SK-N-SH (cell line): Measurements from ENCODE around the gene JMJD1C. TPM values are rescaled to one million over a fixed set of nuclear protein-coding genes. Genes with fewer than 3 reads are reported as not detected.

Source experiments
- CTCF ChIA-PET: fragments of 300-600, 350-600 bp; formaldehyde crosslinking; extraction: SDS; loops from one replicate; lab custom pipeline; 2021; lab: Yijun Ruan, JAX
- POLR2A ChIA-PET: fragments of 350-600 bp; sonication (Branson Sonifier 250); formaldehyde crosslinking; extraction: SDS; loops from one replicate; lab custom pipeline; 2020; ENCODE audit warnings: antibody characterized with exemption, inconsistent platforms; lab: Yijun Ruan, JAX
- DNase-seq: peaks from one replicate; pipeline ENCODE4 v3.0.0; 2012
- H2AFZ ChIP-seq: fragments of 200-600 bp; sonication (generic); 2 replicates; pipeline ENCODE4 v1.8.1; 2016; ENCODE audit warnings: antibody characterized with exemption, mild to moderate bottlenecking, low read depth
- H3F3A ChIP-seq: fragments of 200-600 bp; sonication (generic); replicated peaks from 2 replicates; pipeline ENCODE3; 2016; ENCODE audit warnings: antibody characterized with exemption, mild to moderate bottlenecking; ENCODE audit not compliant: insufficient read depth
- H3K27ac ChIP-seq, 2 experiments: fragments of 200-500 bp in 1 of 2; fragments of 200-600 bp in 1 of 2; sonication (Bioruptor generic) in 1 of 2; sonication (generic), shearing (Covaris generic) in 1 of 2; 2 replicates each; pipeline versions ENCODE4 v1.5.1 to v1.6.1; 2014 to 2016; ENCODE audit warnings: low read depth in 2 of 2, inconsistent platforms in 1 of 2, low read length in 1 of 2, mild to moderate bottlenecking in 1 of 2, mixed read lengths in 1 of 2
- H3K27me3 ChIP-seq: fragments of 200-600 bp; sonication (generic), shearing (Covaris generic); 2 replicates; pipeline ENCODE4 v1.6.1; 2016; ENCODE audit warnings: mixed run types; ENCODE audit not compliant: insufficient read depth
- H3K36me3 ChIP-seq, 2 experiments: fragments of 200-500 bp in 1 of 2; fragments of 200-600 bp in 1 of 2; sonication (Bioruptor generic) in 1 of 2; sonication (generic) in 1 of 2; replicated peaks in 1 of 2; 2 replicates each; pipeline versions ENCODE3 to v1.5.1; 2014 to 2016; ENCODE audit warnings: low read length in 1 of 2, mild to moderate bottlenecking in 1 of 2; ENCODE audit not compliant: insufficient read depth in 2 of 2, control insufficient read depth in 1 of 2
- H3K4me1 ChIP-seq, 2 experiments: fragments of 200-500 bp in 1 of 2; fragments of 200-600 bp in 1 of 2; sonication (Bioruptor generic) in 1 of 2; sonication (generic), shearing (Covaris generic) in 1 of 2; 2 replicates each; pipeline versions ENCODE4 v1.5.1 to v1.6.1; 2014 to 2016; ENCODE audit warnings: low read depth in 1 of 2, low read length in 1 of 2, mixed run types in 1 of 2; ENCODE audit not compliant: insufficient read depth in 2 of 2, control insufficient read depth in 1 of 2
- H3K4me2 ChIP-seq: fragments of 200-600 bp; sonication (generic), shearing (Covaris generic); 2 replicates; pipeline ENCODE4 v1.6.1; 2017; ENCODE audit warnings: mixed run types
- H3K4me3 ChIP-seq, 2 experiments: fragments of 200-500 bp in 1 of 2; fragments of 200-600 bp in 1 of 2; sonication (Bioruptor generic) in 1 of 2; sonication (generic), shearing (Covaris generic) in 1 of 2; 2 replicates each; pipeline versions ENCODE4 v1.5.1 to v1.8.1; 2014 to 2016; ENCODE audit warnings: low read depth in 2 of 2, inconsistent platforms in 1 of 2, low read length in 1 of 2, mild to moderate bottlenecking in 1 of 2, mixed read lengths in 1 of 2, moderate library complexity in 1 of 2
- H3K79me2 ChIP-seq: fragments of 200-600 bp; sonication (generic); 2 replicates; pipeline ENCODE4 v1.8.1; 2017; ENCODE audit warnings: mild to moderate bottlenecking; ENCODE audit not compliant: insufficient read depth
- H3K9ac ChIP-seq: fragments of 200-600 bp; sonication (generic); 2 replicates; pipeline ENCODE4 v1.6.1; 2017; ENCODE audit warnings: mixed run types
- H3K9me2 ChIP-seq: fragments of 200-600 bp; sonication (generic); 2 replicates; pipeline ENCODE4 v1.6.1; 2017; ENCODE audit warnings: mixed run types
- H3K9me3 ChIP-seq: fragments of 200-600 bp; sonication (generic); 2 replicates; pipeline ENCODE4 v1.6.1; 2017; ENCODE audit warnings: mixed run types, mild to moderate bottlenecking, moderate library complexity
- H4K20me1 ChIP-seq: fragments of 200-600 bp; sonication (generic); 2 replicates; pipeline ENCODE4 v1.6.1; 2017; ENCODE audit warnings: mild to moderate bottlenecking, mixed run types; ENCODE audit not compliant: insufficient read depth
- EP300 ChIP-seq, 2 experiments: IDR thresholded peaks; 2 replicates each; pipeline versions ENCODE4 v1.4.0 to v1.6.1; 2012; ENCODE audit warnings: borderline replicate concordance in 1 of 2, low read depth in 1 of 2, low read length in 1 of 2
- EZH2phosphoT487 ChIP-seq: fragments of 200-600 bp; sonication (generic); IDR thresholded peaks from 2 replicates; pipeline ENCODE4 v1.6.1; 2017; ENCODE audit warnings: low read depth, mixed run types, mild to moderate bottlenecking, antibody characterized with exemption, moderate library complexity, borderline replicate concordance
- FOSL2 ChIP-seq: IDR thresholded peaks from 2 replicates; pipeline ENCODE4 v1.4.0; 2012; ENCODE audit warnings: low read depth, mild to moderate bottlenecking, moderate library complexity, borderline replicate concordance
- FOXJ3 ChIP-seq: sonication (generic); formaldehyde crosslinking; IDR thresholded peaks from 2 replicates; pipeline ENCODE4 v1.5.1; 2020; ENCODE audit warnings: mild to moderate bottlenecking, missing genetic modification reagents
- GABPA ChIP-seq: IDR thresholded peaks from 2 replicates; pipeline ENCODE4 v1.4.0; 2012; ENCODE audit warnings: low read depth, mild to moderate bottlenecking
- GATA2 ChIP-seq: sonication (generic); formaldehyde crosslinking; IDR thresholded peaks from 2 replicates; pipeline ENCODE4 v1.5.0; 2020; ENCODE audit warnings: mild to moderate bottlenecking, missing genetic modification reagents
- MEF2A ChIP-seq: IDR thresholded peaks from 2 replicates; pipeline ENCODE4 v1.4.0; 2012; ENCODE audit warnings: low read depth, borderline replicate concordance
- NFIC ChIP-seq: IDR thresholded peaks from 2 replicates; pipeline ENCODE4 v1.4.0; 2012; ENCODE audit warnings: borderline replicate concordance
- RAD21 ChIP-seq: IDR thresholded peaks from 2 replicates; pipeline ENCODE4 v1.6.1; 2012; ENCODE audit warnings: mild to moderate bottlenecking, low read length
- RCOR1 ChIP-seq: fragments of 150-350 bp; IDR thresholded peaks from 2 replicates; pipeline ENCODE4 v1.6.1; 2017; ENCODE audit warnings: antibody characterized with exemption, low read length
- RFX5 ChIP-seq: IDR thresholded peaks from 2 replicates; pipeline ENCODE4 v1.6.1; 2012; ENCODE audit warnings: mild to moderate bottlenecking, improper control_type of control experiment, low read length
- TAF1 ChIP-seq: IDR thresholded peaks from 2 replicates; pipeline ENCODE4 v1.6.1; 2012; ENCODE audit warnings: low read depth, mild to moderate bottlenecking, low read length, moderate library complexity, borderline replicate concordance
- TCF12 ChIP-seq: IDR thresholded peaks from 2 replicates; pipeline ENCODE4 v1.4.0; 2012
- YY1 ChIP-seq: IDR thresholded peaks from 2 replicates; pipeline ENCODE4 v1.4.0; 2012; ENCODE audit warnings: low read depth, mild to moderate bottlenecking
- WGBS: methylation state at CpG from one replicate; pipeline ENCODE4 v1.1.6; 2017; ENCODE audit warnings: low lambda C conversion rate; 5-methylcytosine and 5-hydroxymethylcytosine counted together
- polyA plus RNA-seq, 3 experiments: library from polyadenylated mRNA; depleted of rRNA; stranded (reverse); fragments of >200 nt; gene quantifications; 2 replicates each; pipeline ENCODE4 v1.2.3, GENCODE V29; 2012
- TF ChIP-seq, protein P1 (sequence below): fragments of 150-350 bp; IDR thresholded peaks from 2 replicates; pipeline ENCODE4 v1.6.1; 2016; ENCODE audit warnings: mild to moderate bottlenecking, low read depth, low read length
- TF ChIP-seq, protein P2 (sequence below): fragments of 200-600 bp; sonication (generic); IDR thresholded peaks from 2 replicates; pipeline ENCODE4 v1.6.1; 2017; ENCODE audit warnings: antibody characterized with exemption, mild to moderate bottlenecking, moderate library complexity
- TF ChIP-seq, protein P3 (sequence below): fragments of 150-350 bp; IDR thresholded peaks from 2 replicates; pipeline ENCODE4 v1.6.1; 2017; ENCODE audit warnings: antibody characterized with exemption, low read length, low read depth, borderline replicate concordance
- TF ChIP-seq, protein P4 (sequence below): IDR thresholded peaks from 2 replicates; pipeline ENCODE4 v1.6.1; 2012; ENCODE audit warnings: mild to moderate bottlenecking, low read depth, low read length, moderate library complexity

Gene JMJD1C
- polyA plus RNA-seq, 1 of the 3 experiments (the other 2 are of a cell fraction): 11.7 TPM

DNA sequence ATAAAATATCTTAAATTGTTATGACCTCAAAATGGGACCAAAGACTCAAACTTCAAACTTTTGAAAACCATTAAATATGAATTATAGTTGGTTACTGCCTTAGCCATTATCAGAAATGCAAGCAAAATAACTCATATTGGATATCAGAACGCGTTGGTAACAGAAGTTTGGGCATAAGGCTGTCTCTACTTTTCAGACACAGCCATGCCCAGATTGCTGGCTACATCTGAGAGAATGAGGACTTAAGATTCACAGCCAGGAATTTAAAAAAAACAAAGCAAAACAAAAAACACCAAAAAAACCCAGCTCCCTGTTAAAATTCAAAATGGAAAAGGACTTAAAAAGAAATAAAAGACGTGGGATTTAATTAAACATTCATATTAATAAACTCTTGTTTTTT is 161.6 kb downstream of the JMJD1C start:
- TF ChIP-seq RAD21 (no peak), RCOR1 (no peak), TCF12 (no peak), RFX5 (no peak), MEF2A (no peak), FOXJ3 (no peak), FOSL2 (no peak), GATA2 (CRISPR knock-in tag) (no peak), TAF1 (no peak), NFIC (no peak), EZH2phosphoT487 (no peak), YY1 (no peak), EP300 (IDR thresholded peaks at IDR 0.05; ENCODE audit: borderline replicate concordance in 1 of 2, low read depth in 1 of 2, low read length in 1 of 2) (no peak), GABPA (no peak)
- TF ChIP-seq, protein P1, sequence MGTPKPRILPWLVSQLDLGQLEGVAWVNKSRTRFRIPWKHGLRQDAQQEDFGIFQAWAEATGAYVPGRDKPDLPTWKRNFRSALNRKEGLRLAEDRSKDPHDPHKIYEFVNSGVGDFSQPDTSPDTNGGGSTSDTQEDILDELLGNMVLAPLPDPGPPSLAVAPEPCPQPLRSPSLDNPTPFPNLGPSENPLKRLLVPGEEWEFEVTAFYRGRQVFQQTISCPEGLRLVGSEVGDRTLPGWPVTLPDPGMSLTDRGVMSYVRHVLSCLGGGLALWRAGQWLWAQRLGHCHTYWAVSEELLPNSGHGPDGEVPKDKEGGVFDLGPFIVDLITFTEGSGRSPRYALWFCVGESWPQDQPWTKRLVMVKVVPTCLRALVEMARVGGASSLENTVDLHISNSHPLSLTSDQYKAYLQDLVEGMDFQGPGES: no peak
- TF ChIP-seq, protein P2, sequence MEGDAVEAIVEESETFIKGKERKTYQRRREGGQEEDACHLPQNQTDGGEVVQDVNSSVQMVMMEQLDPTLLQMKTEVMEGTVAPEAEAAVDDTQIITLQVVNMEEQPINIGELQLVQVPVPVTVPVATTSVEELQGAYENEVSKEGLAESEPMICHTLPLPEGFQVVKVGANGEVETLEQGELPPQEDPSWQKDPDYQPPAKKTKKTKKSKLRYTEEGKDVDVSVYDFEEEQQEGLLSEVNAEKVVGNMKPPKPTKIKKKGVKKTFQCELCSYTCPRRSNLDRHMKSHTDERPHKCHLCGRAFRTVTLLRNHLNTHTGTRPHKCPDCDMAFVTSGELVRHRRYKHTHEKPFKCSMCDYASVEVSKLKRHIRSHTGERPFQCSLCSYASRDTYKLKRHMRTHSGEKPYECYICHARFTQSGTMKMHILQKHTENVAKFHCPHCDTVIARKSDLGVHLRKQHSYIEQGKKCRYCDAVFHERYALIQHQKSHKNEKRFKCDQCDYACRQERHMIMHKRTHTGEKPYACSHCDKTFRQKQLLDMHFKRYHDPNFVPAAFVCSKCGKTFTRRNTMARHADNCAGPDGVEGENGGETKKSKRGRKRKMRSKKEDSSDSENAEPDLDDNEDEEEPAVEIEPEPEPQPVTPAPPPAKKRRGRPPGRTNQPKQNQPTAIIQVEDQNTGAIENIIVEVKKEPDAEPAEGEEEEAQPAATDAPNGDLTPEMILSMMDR: no peak
- TF ChIP-seq, protein P3, sequence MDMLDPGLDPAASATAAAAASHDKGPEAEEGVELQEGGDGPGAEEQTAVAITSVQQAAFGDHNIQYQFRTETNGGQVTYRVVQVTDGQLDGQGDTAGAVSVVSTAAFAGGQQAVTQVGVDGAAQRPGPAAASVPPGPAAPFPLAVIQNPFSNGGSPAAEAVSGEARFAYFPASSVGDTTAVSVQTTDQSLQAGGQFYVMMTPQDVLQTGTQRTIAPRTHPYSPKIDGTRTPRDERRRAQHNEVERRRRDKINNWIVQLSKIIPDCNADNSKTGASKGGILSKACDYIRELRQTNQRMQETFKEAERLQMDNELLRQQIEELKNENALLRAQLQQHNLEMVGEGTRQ: no peak
- TF ChIP-seq, protein P4, sequence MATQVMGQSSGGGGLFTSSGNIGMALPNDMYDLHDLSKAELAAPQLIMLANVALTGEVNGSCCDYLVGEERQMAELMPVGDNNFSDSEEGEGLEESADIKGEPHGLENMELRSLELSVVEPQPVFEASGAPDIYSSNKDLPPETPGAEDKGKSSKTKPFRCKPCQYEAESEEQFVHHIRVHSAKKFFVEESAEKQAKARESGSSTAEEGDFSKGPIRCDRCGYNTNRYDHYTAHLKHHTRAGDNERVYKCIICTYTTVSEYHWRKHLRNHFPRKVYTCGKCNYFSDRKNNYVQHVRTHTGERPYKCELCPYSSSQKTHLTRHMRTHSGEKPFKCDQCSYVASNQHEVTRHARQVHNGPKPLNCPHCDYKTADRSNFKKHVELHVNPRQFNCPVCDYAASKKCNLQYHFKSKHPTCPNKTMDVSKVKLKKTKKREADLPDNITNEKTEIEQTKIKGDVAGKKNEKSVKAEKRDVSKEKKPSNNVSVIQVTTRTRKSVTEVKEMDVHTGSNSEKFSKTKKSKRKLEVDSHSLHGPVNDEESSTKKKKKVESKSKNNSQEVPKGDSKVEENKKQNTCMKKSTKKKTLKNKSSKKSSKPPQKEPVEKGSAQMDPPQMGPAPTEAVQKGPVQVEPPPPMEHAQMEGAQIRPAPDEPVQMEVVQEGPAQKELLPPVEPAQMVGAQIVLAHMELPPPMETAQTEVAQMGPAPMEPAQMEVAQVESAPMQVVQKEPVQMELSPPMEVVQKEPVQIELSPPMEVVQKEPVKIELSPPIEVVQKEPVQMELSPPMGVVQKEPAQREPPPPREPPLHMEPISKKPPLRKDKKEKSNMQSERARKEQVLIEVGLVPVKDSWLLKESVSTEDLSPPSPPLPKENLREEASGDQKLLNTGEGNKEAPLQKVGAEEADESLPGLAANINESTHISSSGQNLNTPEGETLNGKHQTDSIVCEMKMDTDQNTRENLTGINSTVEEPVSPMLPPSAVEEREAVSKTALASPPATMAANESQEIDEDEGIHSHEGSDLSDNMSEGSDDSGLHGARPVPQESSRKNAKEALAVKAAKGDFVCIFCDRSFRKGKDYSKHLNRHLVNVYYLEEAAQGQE: no peak
- H3K27me3 ChIP-seq: no peaks in the 10 kb centered on the region
- no peaks in the 10 kb centered on the region for H3K9me3 ChIP-seq
- ChIA-PET POLR2A (no interaction called here), CTCF (no interaction called here)
- H2AFZ ChIP-seq: no peak overlapping the region
- H3K9me2 ChIP-seq: no peaks in the 10 kb centered on the region
- WGBS: 93% methylated on average over 3 of the region's 3 CpGs
- peaks cover 80% of the 10 kb centered on the region for H3K79me2 ChIP-seq
- H3K4me1 ChIP-seq: no peaks in the 10 kb centered on the region
- no peaks in the 10 kb centered on the region for H3K36me3 ChIP-seq
- H3F3A ChIP-seq: peaks cover 6% of the 10 kb centered on the region
- H3K4me3 ChIP-seq: no peak overlapping the region
- H3K4me2 ChIP-seq: no peak overlapping the region
- no peak for DNase-seq
- H3K9ac ChIP-seq: no peak overlapping the region
- peaks cover 4% of the 10 kb centered on the region; the same call in 1 of the 2 replicates for H4K20me1 ChIP-seq
- H3K27ac ChIP-seq: no peak overlapping the region
